OCI-LY7 (cell line): Measurements from ENCODE around the gene FCAMR. TPM values are rescaled to one million over a fixed set of nuclear protein-coding genes. Genes with fewer than 3 reads are reported as not detected.
A peak's percentile ranks its signal among the peaks of the same experiment; 100 is the strongest.

Experiments used
- BruUV-seq: library from RNA; stranded (reverse); fragments of 400-500 nt; replicated peaks from 2 replicates; lab custom pipeline; 2021; lab: Mats Ljungman, UMichigan
- CTCF ChIA-PET: fragments of 300-600 bp; sonication (Branson Sonifier 250); formaldehyde crosslinking; loops from one replicate; lab custom pipeline; 2022; ENCODE audit warnings: antibody characterized with exemption; ENCODE audit not compliant: unreplicated experiment; lab: Charles Lee
- POLR2A ChIA-PET: fragments of 300-600 bp; sonication (Branson Sonifier 250); formaldehyde crosslinking; loops from one replicate; lab custom pipeline; 2022; ENCODE audit warnings: antibody characterized with exemption; lab: Charles Lee
- DNase-seq: peaks from one replicate; pipeline ENCODE4 v3.0.0-alpha.2; 2015; ENCODE audit warnings: low spot score
- H2AFZ ChIP-seq: fragments of 200-600 bp; sonication (generic), shearing (Covaris generic); 2 replicates; pipeline ENCODE4 v1.6.1; 2014; ENCODE audit warnings: mild to moderate bottlenecking, antibody characterized with exemption, low read length, moderate library complexity
- H3K27ac ChIP-seq: fragments of 200-600 bp; sonication (generic); 2 replicates; pipeline ENCODE4 v1.5.1; 2014; ENCODE audit warnings: mixed run types, low read depth, mild to moderate bottlenecking, moderate library complexity, low read length, inconsistent platforms; ENCODE audit not compliant: poor library complexity, severe bottlenecking
- H3K36me3 ChIP-seq: fragments of 200-600 bp; sonication (generic); 2 replicates; pipeline ENCODE4 v1.6.1; 2014; ENCODE audit warnings: mild to moderate bottlenecking, antibody characterized with exemption, low read length, moderate library complexity, mixed read lengths; ENCODE audit not compliant: insufficient read depth
- H3K4me1 ChIP-seq: fragments of 200-600 bp; sonication (generic); 2 replicates; pipeline ENCODE4 v1.5.1; 2014; ENCODE audit warnings: mild to moderate bottlenecking, low read length; ENCODE audit not compliant: insufficient read depth, poor library complexity, severe bottlenecking
- H3K4me2 ChIP-seq: fragments of 200-600 bp; sonication (generic); 2 replicates; pipeline ENCODE4 v1.6.1; 2014; ENCODE audit warnings: mild to moderate bottlenecking, low read length
- H3K4me3 ChIP-seq: fragments of 200-600 bp; sonication (generic); 2 replicates; pipeline ENCODE4 v1.5.1; 2014; ENCODE audit warnings: mild to moderate bottlenecking, low read depth, low read length; ENCODE audit not compliant: poor library complexity, severe bottlenecking
- H3K79me2 ChIP-seq: fragments of 200-600 bp; sonication (generic); 2 replicates; pipeline ENCODE4 v1.6.1; 2016; ENCODE audit warnings: low read depth, mild to moderate bottlenecking, low read length, moderate library complexity, mixed read lengths; ENCODE audit not compliant: insufficient read depth
- H3K9me2 ChIP-seq: fragments of 200-600 bp; sonication (generic); 2 replicates; pipeline ENCODE4 v1.6.1; 2016; ENCODE audit warnings: mild to moderate bottlenecking, low read length, mixed read lengths; ENCODE audit not compliant: insufficient read depth
- H3K9me3 ChIP-seq: fragments of 200-600 bp; sonication (generic); 2 replicates; pipeline ENCODE4 v1.6.1; 2014; ENCODE audit warnings: mild to moderate bottlenecking, mixed run types, low read length, mixed read lengths
- H4K20me1 ChIP-seq: fragments of 200-600 bp; sonication (generic); 2 replicates; pipeline ENCODE4 v1.6.1; 2014; ENCODE audit warnings: mild to moderate bottlenecking, antibody characterized with exemption, low read length, moderate library complexity, mixed read lengths; ENCODE audit not compliant: insufficient read depth
- CTCF ChIP-seq: fragments of 200-600 bp; sonication (generic); conservative IDR thresholded peaks from 2 replicates; pipeline ENCODE4 v1.5.1; 2014; ENCODE audit warnings: mild to moderate bottlenecking, antibody characterized with exemption, low read length, moderate library complexity, mixed read lengths
- EZH2phosphoT487 ChIP-seq: fragments of 200-600 bp; sonication (generic); IDR thresholded peaks from 2 replicates; pipeline ENCODE4 v1.6.1; 2018; ENCODE audit warnings: low read depth, borderline replicate concordance, mild to moderate bottlenecking, mixed run types, antibody characterized with exemption, low read length, moderate library complexity, mixed read lengths
- intact Hi-C: fragments of 100-400 bp; cut with micrococcal nuclease; formaldehyde crosslinking; loops from one replicate; pipeline ENCODE4 v1.10.0; 2022; ENCODE audit not compliant: unreplicated experiment
- total RNA-seq, 2 experiments: library from RNA; depleted of rRNA in 1 of 2; stranded (reverse); fragments of >200 nt in 1 of 2; shearing (Covaris generic) in 1 of 2; gene quantifications; 2 replicates each; pipeline ENCODE4 v1.2.3, GENCODE V29; 2014 to 2022

FCAMR gene
- total RNA-seq, 2 experiments from 2014 or later, result not detected

- DNase-seq, result peak; percentile 51
- Histone ChIP-seq H3K4me3 (no peak overlapping the region), H3K79me2 (no peaks in the 10 kb centered on the region), H3K4me2 (peak overlapping the region; percentile 27), H2AFZ (peak overlapping the region; percentile 81), H3K4me1 (peaks cover 20% of the 10 kb centered on the region), H3K27ac (no peak overlapping the region), H3K36me3 (no peaks in the 10 kb centered on the region), H3K9me2 (no peaks in the 10 kb centered on the region), H3K9me3 (no peaks in the 10 kb centered on the region), H4K20me1 (no peaks in the 10 kb centered on the region)
- ChIA-PET CTCF (interaction anchor here (0.6 to 1.5 kb wide), 4 partner anchors 17 to 299 kb away, joined by 3 to 6 read pairs (median 4); no protein-coding TSS in a partner anchor), POLR2A (interaction anchor here (1.0 to 3.8 kb wide), 3 partner anchors 8 to 16 kb away, joined by 3 to 23 read pairs (median 4); partner anchors contain the start of genes FCMR and PIGR)
- no TSS peak for BruUV-seq
- intact Hi-C loops, result loop anchor here (5.0 kb wide), 1 partner anchor 122 kb away; the partner anchor contains the start of genes PFKFB2 and YOD1
- TF ChIP-seq EZH2phosphoT487 (no peak), CTCF (no peak)
Observed at GRCh38 chr1:206930210-206930798, 40.0 kb downstream of the FCAMR start.

GRCh38 chr1:206929524-206929923 lies 40.7 kb downstream of the FCAMR start:
- Histone ChIP-seq H3K4me1 (peaks cover 28% of the 10 kb centered on the region), H3K4me2 (no peak overlapping the region), H3K4me3 (no peak overlapping the region), H2AFZ (peak overlapping the region; percentile 81; the same call in 1 of the 2 replicates), H3K9me2 (no peaks in the 10 kb centered on the region), H3K9me3 (no peaks in the 10 kb centered on the region), H3K79me2 (no peaks in the 10 kb centered on the region), H3K36me3 (no peaks in the 10 kb centered on the region), H4K20me1 (no peaks in the 10 kb centered on the region), H3K27ac (no peak overlapping the region)
- intact Hi-C loops, result loop anchor here (5.0 to 10.0 kb wide), 2 partner anchors 53 to 875 kb away; partner anchors contain the start of gene RHEX
- TF ChIP-seq CTCF (peak; percentile 46), EZH2phosphoT487 (no peak)
- peak; percentile 53 for DNase-seq
- POLR2A ChIA-PET, result interaction anchor here (0.7 to 3.8 kb wide), 2 partner anchors 8 to 45 kb away, joined by 6 to 23 read pairs; partner anchors contain the start of gene FCMR
- CTCF ChIA-PET, result no interaction called here
- no TSS peak for BruUV-seq

- Histone ChIP-seq H3K4me2 (no peak overlapping the region), H3K4me3 (no peak overlapping the region), H2AFZ (no peak overlapping the region), H3K4me1 (peaks cover 61% of the 10 kb centered on the region), H3K79me2 (no peaks in the 10 kb centered on the region), H4K20me1 (no peaks in the 10 kb centered on the region), H3K36me3 (no peaks in the 10 kb centered on the region), H3K27ac (no peak overlapping the region), H3K9me3 (no peaks in the 10 kb centered on the region), H3K9me2 (no peaks in the 10 kb centered on the region)
- TF ChIP-seq EZH2phosphoT487, result no peak
- no peak for TF ChIP-seq CTCF
- POLR2A ChIA-PET, result interaction anchor here (0.6 to 0.9 kb wide), 3 partner anchors 9 to 384 kb away, joined by 3 to 5 read pairs (median 4); no protein-coding TSS in a partner anchor
- no peak for DNase-seq
- CTCF ChIA-PET, result no interaction called here
- no TSS peak for BruUV-seq
- intact Hi-C loops, result loop anchor here (5.0 to 10.0 kb wide), 2 partner anchors 56 to 871 kb away; partner anchors contain the start of gene RHEX
Observed at GRCh38 chr1:206926286-206926685, 44.0 kb downstream of the FCAMR start.
